GM19193 (cell line): ENCODE measurements around the gene CMTR1.

Experiments
- POLR2A ChIP-seq: IDR thresholded peaks from 4 replicates; pipeline ENCODE4 v1.6.1; 2011; ENCODE audit not compliant: insufficient read depth, insufficient read length; ENCODE audit errors: extremely low read depth

CMTR1 gene

DNA sequence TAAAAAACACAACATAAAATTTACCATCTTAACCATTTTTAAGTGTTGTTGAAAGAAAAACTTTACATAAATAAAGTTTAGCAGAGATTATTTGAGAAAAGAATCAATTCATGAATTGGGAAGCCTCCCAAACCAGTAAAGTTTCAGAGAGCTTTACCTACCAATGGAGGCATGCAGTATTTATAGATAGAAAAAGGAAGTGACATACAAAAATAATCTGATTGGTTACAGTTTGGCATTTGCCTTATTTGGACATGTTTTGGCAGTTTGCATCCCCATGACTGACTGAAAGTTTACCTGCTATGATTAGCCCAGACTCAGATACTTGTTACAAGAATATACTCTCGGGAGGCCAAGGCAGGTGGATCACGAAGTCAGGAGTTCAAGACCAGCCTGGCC is 3.7 kb upstream of the CMTR1 start:
- no peak for TF ChIP-seq POLR2A

DNA sequence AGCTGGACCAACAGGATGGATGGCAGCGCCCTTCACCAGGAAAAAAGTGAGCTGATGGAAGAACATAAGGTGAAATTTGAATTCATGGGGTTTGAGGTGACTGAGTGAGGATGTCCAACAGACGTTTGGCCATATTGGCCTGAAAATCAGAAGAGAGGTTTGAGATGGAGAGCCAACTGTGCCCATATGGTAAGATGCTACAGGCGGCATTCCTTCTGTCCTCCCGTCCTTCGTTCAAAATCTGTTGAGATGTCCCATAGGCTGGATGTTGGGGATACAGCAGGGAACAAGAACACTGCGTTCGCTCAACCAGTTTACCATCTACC is 468 bp upstream of the CMTR1 start:
- TF ChIP-seq POLR2A, result no peak

- TF ChIP-seq POLR2A, result peak; percentile 22
Observed at GRCh38 chr6:37433657-37434271, 743 bp downstream of the CMTR1 start.

- TF ChIP-seq POLR2A, result no peak
Observed at GRCh38 chr6:37435373-37435772, 2.4 kb downstream of the CMTR1 start.

DNA sequence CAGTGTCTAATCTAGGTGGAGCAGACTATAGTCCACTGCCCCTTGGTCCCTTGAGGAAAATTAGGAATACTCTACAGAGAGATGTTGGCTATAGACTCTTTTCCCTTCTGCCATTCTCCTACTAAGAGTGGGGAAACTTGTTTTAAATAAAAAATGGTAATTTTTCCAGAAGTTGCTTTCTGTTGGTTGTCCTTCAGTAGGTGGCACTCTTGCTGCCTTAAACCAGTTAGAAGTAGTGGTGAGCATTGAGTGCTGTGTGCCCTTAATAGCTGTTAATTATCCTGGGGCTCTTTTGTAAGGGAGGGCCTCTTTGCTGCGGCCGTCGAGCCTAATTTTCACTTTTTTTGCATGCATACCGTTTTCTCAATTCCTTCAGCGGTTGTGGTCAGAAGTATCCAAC is 2.8 kb downstream of the CMTR1 start:
- TF ChIP-seq POLR2A, result no peak

GRCh38 chr6:37438930-37439329 is 5.9 kb downstream of the CMTR1 start:
- TF ChIP-seq POLR2A, result no peak

DNA sequence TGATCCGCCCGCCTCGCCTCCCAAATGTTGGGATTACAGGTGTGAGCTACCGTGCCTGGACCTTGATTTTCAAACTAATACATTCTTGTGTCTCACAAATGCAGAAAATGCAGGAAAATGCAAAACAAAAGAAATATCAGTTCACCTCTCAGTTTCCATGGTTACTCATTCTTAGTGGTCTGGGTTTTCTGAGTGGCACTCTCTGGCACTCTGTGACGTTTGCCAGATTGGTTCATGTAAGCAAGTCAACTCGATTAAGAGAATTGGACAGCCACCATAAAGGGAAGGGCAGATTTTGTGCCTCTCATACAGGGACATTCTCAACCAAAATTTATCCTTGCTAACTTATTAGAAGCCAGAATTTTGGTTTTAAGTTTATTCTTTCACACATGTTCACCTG is 8.6 kb downstream of the CMTR1 start:
- TF ChIP-seq POLR2A, result no peak

DNA sequence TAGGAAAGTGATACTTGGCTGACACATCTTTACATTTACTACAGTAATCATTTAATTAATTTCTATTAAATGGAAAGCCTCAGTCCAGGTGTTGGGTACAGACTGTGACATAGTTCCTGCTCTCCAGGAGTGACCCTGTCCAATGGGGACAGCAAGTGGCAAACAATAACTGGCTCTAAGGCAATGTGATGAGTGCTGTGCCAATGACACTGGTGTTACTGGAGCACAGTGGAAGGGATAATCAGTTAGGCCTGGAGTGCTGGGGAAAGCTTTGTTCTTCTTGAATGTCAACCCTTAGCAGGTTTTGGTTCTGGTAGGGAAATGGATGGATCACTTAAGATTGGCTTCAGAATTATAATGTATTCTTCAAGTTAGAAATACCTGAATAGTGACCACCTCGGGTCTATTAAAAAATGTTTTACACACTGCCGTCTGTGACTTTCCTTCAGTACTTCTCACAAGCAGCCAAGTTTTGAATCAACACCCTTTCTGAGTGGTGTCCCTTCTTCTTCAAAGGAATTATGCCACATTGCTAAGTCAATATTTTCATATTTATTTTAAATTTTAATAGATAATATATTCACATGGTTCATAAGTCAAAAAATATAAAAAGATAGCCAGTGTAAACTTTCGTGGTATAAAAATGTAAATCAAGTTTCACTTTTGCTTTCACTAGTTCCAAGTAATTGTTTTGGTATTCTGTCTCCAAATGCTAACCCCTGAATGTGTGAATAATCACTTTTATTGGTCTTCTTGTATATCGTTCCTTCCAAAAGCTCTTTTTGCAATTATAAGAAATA is 9.6 kb downstream of the CMTR1 start:
- TF ChIP-seq POLR2A, result no peak

DNA sequence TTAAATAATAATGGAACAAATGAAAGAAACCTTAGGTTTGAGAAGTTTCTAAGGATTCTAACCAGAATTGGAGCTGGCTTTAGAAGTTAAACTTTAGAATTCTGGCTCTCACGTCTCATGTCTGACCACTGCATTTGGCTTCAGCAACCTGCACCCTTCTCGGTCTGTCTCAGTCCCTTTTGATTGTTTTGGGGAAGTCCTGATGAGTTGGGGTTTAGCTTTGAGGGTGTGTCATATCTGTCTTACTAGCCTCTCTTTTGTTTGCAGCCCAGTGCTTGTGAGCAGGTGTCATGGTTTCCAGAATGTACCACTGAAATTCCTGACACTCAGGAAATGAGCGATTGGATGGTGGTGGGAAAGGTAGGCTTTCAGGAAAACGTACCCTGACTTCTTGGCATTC is 17.0 kb downstream of the CMTR1 start:
- no peak for TF ChIP-seq POLR2A

GRCh38 chr6:37451441-37452193 is 18.6 kb downstream of the CMTR1 start:
- TF ChIP-seq POLR2A, result no peak

- no peak for TF ChIP-seq POLR2A
Observed at GRCh38 chr6:37452522-37452921, 19.5 kb downstream of the CMTR1 start.

DNA sequence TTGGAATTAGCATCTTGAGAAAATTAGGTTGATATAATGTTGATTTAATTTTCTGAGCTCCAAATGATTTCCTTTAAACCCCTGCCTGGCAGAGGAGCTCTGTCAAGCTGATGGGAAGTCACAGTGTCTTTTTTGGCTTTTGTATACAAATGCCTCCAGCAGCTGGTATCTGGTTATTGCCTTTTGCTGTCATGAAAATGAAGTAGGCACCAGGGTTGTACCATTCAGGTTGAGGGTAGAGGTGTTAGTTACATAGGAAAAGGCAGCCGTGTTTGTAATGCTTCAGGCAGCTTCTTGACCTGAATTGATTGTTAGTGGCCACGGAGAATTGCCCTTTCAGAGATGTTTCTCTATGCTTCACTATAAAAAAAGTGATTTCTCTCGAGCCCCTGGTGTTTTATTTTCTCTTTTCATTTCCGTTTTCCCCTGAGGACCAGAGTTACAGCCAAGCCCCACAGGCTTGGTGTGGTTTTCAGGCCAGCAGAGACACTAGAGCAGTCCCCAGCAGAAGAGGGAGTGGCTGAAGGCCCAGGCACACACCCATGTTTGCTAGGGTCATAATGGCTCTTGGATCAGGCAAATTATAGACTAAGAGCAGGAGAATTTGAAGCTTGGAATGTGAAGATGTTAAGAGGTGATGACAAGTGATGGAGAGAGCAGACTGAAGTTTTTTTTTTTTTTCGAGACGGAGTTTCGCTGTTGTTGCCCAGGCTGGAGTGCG is 21.6 kb downstream of the CMTR1 start:
- TF ChIP-seq POLR2A, result no peak

DNA sequence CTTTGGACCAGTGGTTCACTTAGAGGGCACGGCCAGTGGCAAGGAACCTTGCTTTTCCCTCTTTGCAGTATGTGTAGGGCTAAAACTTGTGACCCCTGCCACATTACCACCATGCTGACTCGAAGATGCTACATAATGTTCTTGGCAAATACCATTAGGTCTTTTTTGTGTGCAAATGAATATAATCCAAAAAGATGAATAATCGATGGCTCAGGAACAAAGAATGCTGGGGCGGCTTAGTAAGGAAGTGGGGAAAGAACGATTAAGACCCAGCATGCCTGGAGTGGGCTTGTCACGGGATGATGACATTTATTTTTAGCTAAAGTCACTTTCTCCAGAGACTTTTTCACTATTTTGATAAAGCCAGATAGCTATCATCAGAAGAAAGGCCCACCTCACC is 23.1 kb downstream of the CMTR1 start:
- no peak for TF ChIP-seq POLR2A

- TF ChIP-seq POLR2A, result no peak
Observed at GRCh38 chr6:37456816-37457560, 24.0 kb downstream of the CMTR1 start.
